GM12891 (cell line): ENCODE data around the gene ATP5PB.

Experiments used
- PAX5 ChIP-seq: IDR thresholded peaks from 2 replicates; pipeline ENCODE4 v1.6.1; 2011; ENCODE audit warnings: low read length, moderate library complexity, mild to moderate bottlenecking; ENCODE audit not compliant: insufficient read depth, severe bottlenecking
- POLR2A ChIP-seq: IDR thresholded peaks from 2 replicates; pipeline ENCODE4 v1.6.1; 2011; ENCODE audit warnings: low read depth, low read length, control low read depth
- POLR2AphosphoS5 ChIP-seq: IDR thresholded peaks from 2 replicates; pipeline ENCODE4 v1.6.1; 2011; ENCODE audit warnings: low read depth, low read length, control low read depth
- POU2F2 ChIP-seq: IDR thresholded peaks from 2 replicates; pipeline ENCODE4 v1.6.1; 2011; ENCODE audit warnings: low read depth, mild to moderate bottlenecking, control low read depth, low read length, moderate library complexity
- SPI1 ChIP-seq: IDR thresholded peaks from 2 replicates; pipeline ENCODE4 v1.6.1; 2011; ENCODE audit warnings: low read depth, low read length, control low read depth
- TAF1 ChIP-seq: IDR thresholded peaks from 2 replicates; pipeline ENCODE4 v1.6.1; 2011; ENCODE audit warnings: low read depth, low read length, control low read depth

DNA sequence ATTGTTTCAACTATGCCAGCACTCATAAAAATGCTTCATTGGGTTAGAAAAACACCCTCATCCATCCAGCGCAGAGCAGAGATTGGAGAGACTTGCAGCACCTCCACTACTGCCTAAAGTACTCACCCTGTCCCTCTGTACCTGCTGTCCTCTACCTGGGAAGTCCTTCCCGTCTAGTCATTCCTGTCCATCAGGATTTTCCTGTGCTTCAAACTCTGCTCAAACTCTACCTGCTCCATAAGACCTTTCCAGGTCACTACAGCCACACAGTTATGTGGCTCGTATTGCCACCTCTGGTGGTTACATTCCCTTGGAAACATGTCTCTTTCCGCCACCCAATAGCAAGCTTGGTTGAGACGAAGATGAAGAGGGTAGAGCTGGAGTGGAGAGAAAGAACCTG, 28.9 kb upstream of the ATP5PB start:
- TF ChIP-seq POU2F2 = no peak
- TF ChIP-seq POLR2A = no peak
- TF ChIP-seq POLR2AphosphoS5 = no peak
- TF ChIP-seq TAF1 = no peak
- no peak for TF ChIP-seq PAX5
- TF ChIP-seq SPI1 = no peak
